CD4-positive, alpha-beta T cell treated with Interleukin-15 for 1 hour (primary cell): ENCODE measurements around the gene MGAT4C.

ENCODE experiments used
- DNase-seq: peaks from one replicate; pipeline ENCODE4 v3.0.0-alpha.2; 2020

MGAT4C gene

DNA sequence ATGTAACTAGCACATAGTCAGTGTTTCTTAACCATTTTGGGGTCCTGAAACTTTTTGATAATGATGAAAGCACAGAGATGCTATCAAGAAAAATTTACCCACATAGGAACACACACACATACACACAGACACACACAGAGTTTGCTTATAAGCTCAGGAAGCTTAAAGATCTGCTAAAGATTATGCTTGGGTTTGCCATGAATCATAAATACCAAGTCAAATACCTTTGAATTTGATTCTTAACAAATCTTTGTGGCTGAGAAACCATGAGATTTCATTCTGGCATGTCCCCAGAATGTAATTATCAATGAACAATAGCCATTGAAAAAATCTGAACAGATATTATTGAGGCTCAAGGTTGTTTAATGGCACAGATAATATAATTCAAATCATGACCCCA lies 292.9 kb downstream of the MGAT4C start:
- no peak for DNase-seq

DNA sequence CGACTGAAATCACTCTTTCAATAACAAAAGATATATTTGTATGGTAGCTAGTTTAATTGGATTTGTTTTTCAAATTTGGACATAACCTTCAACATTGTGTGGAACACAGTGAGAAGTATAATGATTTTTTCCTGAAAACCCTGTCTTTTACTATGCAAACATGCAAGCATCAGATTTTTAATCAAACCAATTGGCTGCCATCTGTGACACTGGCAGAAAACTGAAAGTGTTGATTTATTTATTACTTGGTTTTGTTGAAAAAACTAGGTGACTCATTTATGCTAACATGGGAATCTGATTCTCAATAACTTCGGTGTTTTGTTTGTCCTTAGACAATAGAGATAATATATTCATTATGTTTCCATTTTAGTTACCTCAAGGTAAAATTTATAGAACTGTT lies 300.1 kb downstream of the MGAT4C start:
- no peak for DNase-seq

DNA sequence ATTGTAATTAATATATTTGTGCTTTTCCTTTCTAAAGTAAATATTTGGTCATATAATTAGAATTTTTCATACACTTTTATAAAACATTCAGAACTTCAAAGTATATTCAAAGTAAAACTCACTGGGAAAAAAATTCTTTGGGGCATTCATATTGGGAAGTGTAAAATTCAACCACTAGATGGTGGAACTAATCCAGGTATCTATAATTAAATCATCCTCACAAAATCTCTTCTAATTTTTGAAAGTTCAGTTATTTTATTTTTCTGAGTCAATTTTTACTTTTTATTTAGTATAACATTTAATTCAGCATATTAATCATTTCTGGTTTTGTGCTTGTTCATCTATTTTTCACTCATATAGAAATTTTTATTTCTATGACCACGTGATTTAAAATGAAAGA lies 301.1 kb downstream of the MGAT4C start:
- DNase-seq = no peak

DNA sequence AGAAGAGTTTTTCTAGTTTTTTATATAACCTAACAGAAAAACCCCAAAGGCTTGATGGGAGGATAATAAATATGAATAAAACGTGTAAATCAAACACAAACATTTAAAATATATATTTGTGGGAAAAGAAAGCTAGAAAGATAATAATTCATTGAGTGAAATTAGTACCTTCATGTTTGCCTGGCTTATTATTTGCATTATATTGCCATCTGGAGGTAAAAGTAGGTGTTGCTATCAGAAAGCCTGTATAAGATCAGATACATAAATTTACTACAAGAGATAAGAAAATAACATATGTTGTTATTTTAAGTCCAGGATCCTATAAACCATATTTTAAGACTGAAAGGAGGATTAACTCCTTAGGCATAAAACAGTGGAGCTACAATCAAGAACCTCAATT lies 304.4 kb downstream of the MGAT4C start:
- no peak for DNase-seq

DNA sequence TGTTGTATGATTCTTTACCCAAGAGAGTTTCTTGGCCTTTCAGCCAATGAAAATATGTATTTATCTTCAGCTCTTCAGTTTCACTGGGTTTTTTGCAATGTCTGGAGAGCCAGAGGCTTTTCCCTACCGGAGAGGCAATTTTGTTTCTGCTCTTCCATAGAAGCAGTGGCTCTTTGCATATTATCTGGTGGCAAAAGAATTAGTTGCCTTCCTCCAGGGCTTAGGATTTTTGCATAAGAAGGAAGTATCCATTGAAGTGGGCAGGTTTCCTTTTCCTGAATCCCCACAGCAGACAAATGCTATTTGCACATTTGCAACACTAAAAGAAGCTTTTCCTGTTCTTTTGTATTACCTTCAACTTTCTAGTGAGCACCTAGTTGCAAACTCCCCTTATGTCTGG lies 306.9 kb downstream of the MGAT4C start:
- no peak for DNase-seq

DNA sequence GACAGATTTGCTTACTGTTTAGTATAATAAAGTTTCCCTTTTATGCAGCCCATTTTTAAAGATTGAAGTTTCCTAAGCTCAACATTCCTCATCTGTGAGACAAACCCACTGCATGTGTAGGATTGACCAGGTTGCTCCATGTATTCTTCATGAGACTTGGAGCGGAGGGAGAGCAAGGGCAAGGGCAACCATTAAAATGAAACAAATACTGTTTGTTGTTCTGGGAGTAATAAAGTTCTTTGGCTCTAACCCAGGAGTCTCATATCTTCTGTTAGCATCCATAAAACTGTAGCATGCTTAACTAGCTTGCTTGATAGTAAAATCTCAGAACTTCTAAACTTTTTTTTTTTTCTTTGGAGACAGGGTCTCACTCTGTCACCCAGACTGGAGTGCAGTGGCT lies 307.9 kb downstream of the MGAT4C start:
- no peak for DNase-seq

DNA sequence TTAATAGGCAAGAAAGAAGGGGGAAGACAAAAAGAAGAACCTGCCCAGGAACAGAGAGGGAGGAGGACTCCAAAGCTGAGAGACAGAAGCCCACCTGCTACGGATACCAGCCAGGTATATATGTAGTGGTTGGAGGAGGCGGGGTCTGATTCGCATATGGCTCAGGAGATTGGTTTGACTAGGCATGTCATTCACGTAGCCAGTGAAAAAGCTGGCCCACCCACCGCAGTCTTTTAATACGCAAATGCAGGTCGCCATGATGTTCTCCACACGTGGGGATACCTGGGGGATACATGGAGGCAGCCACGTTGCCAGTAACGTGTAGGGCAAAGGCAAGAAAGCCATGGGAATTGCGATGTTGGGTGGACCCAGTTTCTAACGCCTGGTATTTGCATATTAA lies 308.9 kb downstream of the MGAT4C start:
- no peak for DNase-seq

DNA sequence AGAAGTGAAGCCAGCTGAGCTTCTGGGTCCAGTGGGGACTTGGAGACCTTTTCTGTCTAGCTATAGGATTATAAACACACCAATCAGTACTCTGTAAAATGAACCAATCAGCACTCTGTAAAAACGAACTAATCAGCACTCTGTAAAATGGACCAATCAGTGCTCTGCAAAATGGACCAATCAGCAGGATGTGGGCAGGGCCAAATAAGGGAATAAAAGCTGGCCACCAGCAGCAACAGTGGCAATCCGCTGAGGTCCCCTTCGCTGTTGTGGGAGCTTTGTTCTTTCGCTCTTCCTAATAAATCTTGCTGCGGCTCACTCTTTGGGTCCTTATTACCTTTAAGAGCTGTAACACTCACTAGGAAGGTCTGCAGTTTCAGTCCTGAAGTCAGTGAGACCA lies 309.8 kb downstream of the MGAT4C start:
- no peak for DNase-seq

DNA sequence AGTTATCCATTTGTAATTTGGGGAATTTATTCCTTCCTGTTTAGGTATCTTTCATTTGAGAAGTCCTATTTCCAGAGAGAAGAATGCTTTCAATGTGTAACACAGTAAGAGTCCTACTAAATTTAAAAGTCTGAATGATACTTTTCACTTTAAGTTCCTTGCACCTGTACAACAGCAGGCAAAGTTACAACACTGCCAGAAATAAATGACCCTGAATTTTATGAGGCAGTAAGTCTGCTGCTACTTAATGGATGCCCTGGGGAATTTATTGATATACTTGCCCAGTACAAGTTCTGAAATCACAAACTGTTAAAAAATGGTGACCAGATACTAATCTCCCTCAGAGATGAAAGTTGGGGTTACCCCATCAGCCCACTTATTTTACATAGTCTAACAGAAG lies 329.0 kb downstream of the MGAT4C start:
- DNase-seq = no peak

DNA sequence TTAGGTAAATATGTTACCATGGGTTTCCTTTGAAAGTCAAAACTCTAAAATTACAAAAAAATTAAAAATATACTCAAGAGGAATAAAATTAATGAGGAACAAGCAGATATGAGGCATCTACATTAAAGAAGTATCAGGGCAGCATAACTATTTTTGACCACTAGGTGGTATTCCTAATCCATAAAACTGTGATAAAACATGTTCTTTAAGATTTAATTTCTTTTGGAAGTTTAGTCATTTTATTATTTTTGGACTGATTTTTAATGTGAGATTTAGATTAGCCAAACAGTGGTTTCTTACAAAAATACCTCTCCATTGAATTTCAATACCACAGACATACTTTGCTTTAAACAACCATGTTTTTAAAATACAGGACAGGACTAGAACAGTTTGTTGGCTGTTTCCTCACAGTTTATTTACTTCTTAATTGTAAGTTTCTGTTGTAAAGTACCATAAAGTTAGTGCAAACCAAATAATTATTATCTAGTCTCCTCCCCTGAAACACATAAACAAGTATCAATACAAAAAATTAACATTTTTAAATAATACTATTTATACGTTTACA lies 332.3 kb downstream of the MGAT4C start:
- DNase-seq = no peak

DNA sequence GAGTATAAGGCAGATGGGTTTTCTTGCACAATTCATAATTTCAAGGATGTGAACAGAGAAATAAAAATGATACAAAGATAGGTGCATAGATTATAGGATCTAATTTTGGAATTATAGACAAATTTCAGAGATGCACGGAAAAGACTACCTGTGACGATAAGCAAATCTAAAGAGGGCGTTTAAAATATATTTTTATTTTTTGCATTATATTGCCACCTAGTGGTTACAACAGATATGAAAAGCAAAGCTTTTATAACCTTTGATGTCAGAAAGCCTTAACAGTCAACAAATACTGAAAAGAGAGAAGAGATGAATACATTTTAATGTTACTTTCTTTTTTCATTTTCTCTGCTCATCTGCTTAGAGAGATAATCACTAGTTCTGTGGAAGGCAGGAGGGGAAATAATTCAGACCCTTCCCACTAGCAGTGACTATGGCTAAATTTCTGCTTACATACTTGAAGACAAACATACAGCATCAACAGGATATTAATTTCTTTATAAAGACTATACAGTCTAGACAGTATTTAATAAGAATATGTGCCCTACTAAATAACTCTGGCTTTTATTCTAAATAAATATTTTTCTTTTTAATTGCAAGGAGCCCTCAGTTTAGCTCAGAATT lies 335.8 kb downstream of the MGAT4C start:
- DNase-seq = no peak
